ENCODE results near the gene ZNF609. TPM values are rescaled to one million over a fixed set of nuclear protein-coding genes. Genes with fewer than 3 reads are reported as not detected.

Gene ZNF609
- polyA plus RNA-seq, 1 donor (not counting 4 experiments of a cell fraction or from before 2014, with no cell fraction given), result 16.9 TPM

GRCh38 chr15:64731012-64731804 is 270.8 kb downstream of the ZNF609 start:
- H3K9me3 ChIP-seq (ENCODE audit: control insufficient read depth, low read depth, low read length), result no peaks in the 10 kb centered on the region
- no peaks in the 10 kb centered on the region for H3K4me1 ChIP-seq (ENCODE audit: control insufficient read depth, extremely low read depth, insufficient read depth, low read length)
- dilution Hi-C loops (cut with MboI; ENCODE audit: extremely low pct_ligation_motif_present, low sequenced_read_pairs), result no loop called here
- TF ChIP-seq EZH2 (IDR thresholded peaks at IDR 0.05; ENCODE audit: low read length) (no peak), CTCF (optimal IDR thresholded peaks at IDR 0.05 in 1 of 3, IDR thresholded peaks at IDR 0.05 in 1 of 3, conservative IDR thresholded peaks at IDR 0.05 in 1 of 3; ENCODE audit: extremely low read depth in 1 of 3, insufficient read depth in 2 of 3, low read length in 3 of 3) (peak; percentile 90 to 93 (median 90))
- no peaks in the 10 kb centered on the region for H3K9me1 ChIP-seq (ENCODE audit: control insufficient read depth, extremely low read depth, insufficient read depth, low read length)
- H2AFZ ChIP-seq (ENCODE audit: control insufficient read depth, low read length), result no peak overlapping the region
- H3K27me3 ChIP-seq (ENCODE audit: control insufficient read depth, extremely low read depth, insufficient read depth, low read length), result no peaks in the 10 kb centered on the region
- H3K79me2 ChIP-seq (ENCODE audit: control insufficient read depth, insufficient read depth, low read length), result no peaks in the 10 kb centered on the region
- no peak overlapping the region for H3K4me3 ChIP-seq (ENCODE audit: control insufficient read depth in 2 of 3, extremely low read depth in 1 of 3, insufficient read depth in 2 of 3, low read depth in 1 of 3, low read length in 3 of 3)
- no peaks in the 10 kb centered on the region for H4K20me1 ChIP-seq (ENCODE audit: control insufficient read depth, extremely low read depth, insufficient read depth, low read length)
- no peak overlapping the region for H3K27ac ChIP-seq (ENCODE audit: control insufficient read depth, insufficient read depth, low read length)
- FAIRE-seq (peak; percentile 71), DNase-seq (ENCODE audit: low read depth, low spot score) (peak; percentile 41)
- H3K36me3 ChIP-seq (ENCODE audit: control insufficient read depth in 2 of 2, extremely low read depth in 1 of 2, insufficient read depth in 2 of 2, low read length in 2 of 2), result no peaks in the 10 kb centered on the region
- peak overlapping the region; percentile 58 for H3K4me2 ChIP-seq (ENCODE audit: control insufficient read depth, extremely low read depth, insufficient read depth, low read depth, low read length)
- no peak overlapping the region for H3K9ac ChIP-seq (ENCODE audit: control insufficient read depth, extremely low read depth, insufficient read depth, low read length)

DNA sequence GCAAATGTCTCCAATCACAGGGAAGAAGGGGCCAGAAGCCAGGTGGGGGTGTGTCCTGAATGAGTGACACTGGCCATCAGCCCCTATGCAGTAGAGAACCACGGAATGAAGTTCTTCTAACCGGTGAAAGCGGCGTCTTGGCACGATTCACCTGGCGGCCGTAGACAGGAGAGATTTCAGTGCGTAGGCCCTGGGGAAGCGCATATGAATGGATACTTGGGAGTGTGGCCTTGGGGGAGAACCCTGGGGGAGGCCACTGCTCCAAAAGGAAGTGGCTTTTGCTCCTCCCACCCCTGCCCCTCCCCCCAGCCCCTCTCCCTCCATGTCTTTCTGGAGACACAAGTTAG is 271.4 kb downstream of the ZNF609 start:
- Histone ChIP-seq H2AFZ (ENCODE audit: control insufficient read depth, low read length) (no peak overlapping the region), H3K36me3 (ENCODE audit: control insufficient read depth in 2 of 2, extremely low read depth in 1 of 2, insufficient read depth in 2 of 2, low read length in 2 of 2) (no peaks in the 10 kb centered on the region), H3K27me3 (ENCODE audit: control insufficient read depth, extremely low read depth, insufficient read depth, low read length) (no peaks in the 10 kb centered on the region), H3K4me3 (ENCODE audit: control insufficient read depth in 2 of 3, extremely low read depth in 1 of 3, insufficient read depth in 2 of 3, low read depth in 1 of 3, low read length in 3 of 3) (no peak overlapping the region), H3K4me1 (ENCODE audit: control insufficient read depth, extremely low read depth, insufficient read depth, low read length) (no peaks in the 10 kb centered on the region), H3K27ac (ENCODE audit: control insufficient read depth, insufficient read depth, low read length) (no peak overlapping the region), H3K9me3 (ENCODE audit: control insufficient read depth, low read depth, low read length) (no peaks in the 10 kb centered on the region), H3K4me2 (ENCODE audit: control insufficient read depth, extremely low read depth, insufficient read depth, low read depth, low read length) (no peak overlapping the region), H3K9me1 (ENCODE audit: control insufficient read depth, extremely low read depth, insufficient read depth, low read length) (no peaks in the 10 kb centered on the region), H3K9ac (ENCODE audit: control insufficient read depth, extremely low read depth, insufficient read depth, low read length) (no peak overlapping the region), H4K20me1 (ENCODE audit: control insufficient read depth, extremely low read depth, insufficient read depth, low read length) (no peaks in the 10 kb centered on the region), H3K79me2 (ENCODE audit: control insufficient read depth, insufficient read depth, low read length) (no peaks in the 10 kb centered on the region)
- no peak for TF ChIP-seq EZH2 (IDR thresholded peaks at IDR 0.05; ENCODE audit: low read length)
- no peak for TF ChIP-seq CTCF (optimal IDR thresholded peaks at IDR 0.05 in 1 of 3, IDR thresholded peaks at IDR 0.05 in 1 of 3, conservative IDR thresholded peaks at IDR 0.05 in 1 of 3; ENCODE audit: extremely low read depth in 1 of 3, insufficient read depth in 2 of 3, low read length in 3 of 3)
- dilution Hi-C loops (cut with MboI; ENCODE audit: extremely low pct_ligation_motif_present, low sequenced_read_pairs), result no loop called here
- FAIRE-seq, result no peak
- DNase-seq (ENCODE audit: low read depth, low spot score), result no peak
